Mesenchymal stem cell (in vitro differentiated cells and primary cell): ENCODE data around the gene CD300A.
A peak's percentile ranks its signal among the peaks of the same experiment; 100 is the strongest.

ENCODE experiments used
- DNase-seq: peaks from one replicate; pipeline ENCODE4 v3.0.0-alpha.2; 2013
- H2AFZ ChIP-seq: one replicate; pipeline ENCODE4 v1.6.1; 2013; ENCODE audit warnings: low read depth, mild to moderate bottlenecking, control low read depth, inconsistent platforms, low read length, moderate library complexity
- H2AK5ac ChIP-seq: 2 replicates; pipeline ENCODE4 v1.6.1; 2013; ENCODE audit warnings: low read length, moderate library complexity, mild to moderate bottlenecking, inconsistent platforms; ENCODE audit not compliant: severe bottlenecking
- H2BK120ac ChIP-seq: one replicate; pipeline ENCODE4 v1.6.1; 2013; ENCODE audit warnings: low read depth, mild to moderate bottlenecking, inconsistent platforms, low read length, moderate library complexity
- H2BK12ac ChIP-seq, 2 experiments: one replicate each; pipeline ENCODE4 v1.6.1; 2013; ENCODE audit warnings: inconsistent platforms in 2 of 2, low read length in 2 of 2, mild to moderate bottlenecking in 2 of 2, moderate library complexity in 2 of 2, control low read depth in 1 of 2
- H2BK15ac ChIP-seq: one replicate; pipeline ENCODE4 v1.6.1; 2013; ENCODE audit warnings: mild to moderate bottlenecking, low read depth, inconsistent platforms; ENCODE audit not compliant: poor library complexity, severe bottlenecking
- H2BK5ac ChIP-seq: 2 replicates; pipeline ENCODE4 v1.6.1; 2013; ENCODE audit warnings: low read depth, mild to moderate bottlenecking, low read length, control low read depth, inconsistent platforms; ENCODE audit not compliant: poor library complexity, severe bottlenecking
- H3K14ac ChIP-seq, 2 experiments: one replicate each; pipeline ENCODE4 v1.6.1; 2013; ENCODE audit warnings: inconsistent platforms in 2 of 2, low read length in 2 of 2, control low read depth in 1 of 2, mild to moderate bottlenecking in 1 of 2, moderate library complexity in 1 of 2
- H3K18ac ChIP-seq, 2 experiments: one replicate each; pipeline ENCODE4 v1.6.1; 2013; ENCODE audit warnings: inconsistent platforms in 2 of 2, low read length in 2 of 2, control low read depth in 1 of 2, low read depth in 1 of 2, mild to moderate bottlenecking in 1 of 2
- H3K23ac ChIP-seq, 2 experiments: one replicate each; pipeline ENCODE4 v1.6.1; 2013; ENCODE audit warnings: inconsistent platforms in 2 of 2, low read length in 2 of 2, mild to moderate bottlenecking in 2 of 2, moderate library complexity in 2 of 2, control low read depth in 1 of 2
- H3K27ac ChIP-seq: 2 replicates; pipeline ENCODE4 v1.5.1; 2013; ENCODE audit warnings: mild to moderate bottlenecking, moderate library complexity, low read length, control low read depth, inconsistent platforms; ENCODE audit not compliant: poor library complexity, severe bottlenecking
- H3K27me3 ChIP-seq, 2 experiments: 2 replicates each; pipeline versions ENCODE4 v1.6.1 to v1.7.0; 2013; ENCODE audit warnings: low read length in 2 of 2, mild to moderate bottlenecking in 2 of 2, moderate library complexity in 2 of 2, control low read depth in 1 of 2, inconsistent platforms in 1 of 2; ENCODE audit not compliant: control insufficient read depth in 1 of 2, insufficient read depth in 1 of 2
- H3K36me3 ChIP-seq, 2 experiments: 2 replicates each; pipeline versions ENCODE4 v1.6.1 to v1.7.0; 2013; ENCODE audit warnings: low read length in 2 of 2, control low read depth in 1 of 2, inconsistent platforms in 1 of 2, low read depth in 1 of 2, mild to moderate bottlenecking in 1 of 2; ENCODE audit not compliant: insufficient read depth in 2 of 2, control insufficient read depth in 1 of 2
- H3K4ac ChIP-seq, 2 experiments: one replicate each; pipeline ENCODE4 v1.6.1; 2013; ENCODE audit warnings: inconsistent platforms in 2 of 2, low read length in 2 of 2, mild to moderate bottlenecking in 2 of 2, moderate library complexity in 2 of 2, control low read depth in 1 of 2, low read depth in 1 of 2
- H3K4me1 ChIP-seq: 2 replicates; pipeline ENCODE4 v1.6.1; 2013; ENCODE audit warnings: low read depth, low read length, control low read depth; ENCODE audit not compliant: control insufficient read depth, insufficient read depth
- H3K4me2 ChIP-seq: 2 replicates; pipeline ENCODE4 v1.6.1; 2013; ENCODE audit warnings: low read length, mild to moderate bottlenecking, inconsistent platforms; ENCODE audit not compliant: poor library complexity, severe bottlenecking
- H3K4me3 ChIP-seq, 2 experiments: 2 replicates each; pipeline versions ENCODE4 v1.5.1 to v1.7.0; 2013; ENCODE audit warnings: low read length in 2 of 2, mild to moderate bottlenecking in 2 of 2, control low read depth in 1 of 2, low read depth in 1 of 2; ENCODE audit not compliant: insufficient read depth in 1 of 2
- H3K79me1 ChIP-seq: replicated peaks from 2 replicates; pipeline ENCODE4 v1.6.1; 2013; ENCODE audit warnings: mild to moderate bottlenecking, control low read depth, low read length, inconsistent platforms; ENCODE audit not compliant: poor library complexity, severe bottlenecking
- H3K9ac ChIP-seq: 2 replicates; pipeline ENCODE4 v1.7.0; 2013; ENCODE audit warnings: mild to moderate bottlenecking, low read length, moderate library complexity
- H3K9me3 ChIP-seq: 2 replicates; pipeline ENCODE4 v1.7.0; 2013; ENCODE audit warnings: mild to moderate bottlenecking, low read length; ENCODE audit not compliant: control insufficient read depth
- H4K8ac ChIP-seq: one replicate; pipeline ENCODE4 v1.6.1; 2013; ENCODE audit warnings: inconsistent platforms, mild to moderate bottlenecking, low read length, moderate library complexity
- H4K91ac ChIP-seq: one replicate; pipeline ENCODE4 v1.6.1; 2013; ENCODE audit warnings: mild to moderate bottlenecking, low read length, inconsistent platforms
- WGBS: methylation state at CpG from one replicate; pipeline ENCODE4 v1.1.7; 2013; ENCODE audit warnings: mixed read lengths; 5-methylcytosine and 5-hydroxymethylcytosine counted together

Gene CD300A

DNA sequence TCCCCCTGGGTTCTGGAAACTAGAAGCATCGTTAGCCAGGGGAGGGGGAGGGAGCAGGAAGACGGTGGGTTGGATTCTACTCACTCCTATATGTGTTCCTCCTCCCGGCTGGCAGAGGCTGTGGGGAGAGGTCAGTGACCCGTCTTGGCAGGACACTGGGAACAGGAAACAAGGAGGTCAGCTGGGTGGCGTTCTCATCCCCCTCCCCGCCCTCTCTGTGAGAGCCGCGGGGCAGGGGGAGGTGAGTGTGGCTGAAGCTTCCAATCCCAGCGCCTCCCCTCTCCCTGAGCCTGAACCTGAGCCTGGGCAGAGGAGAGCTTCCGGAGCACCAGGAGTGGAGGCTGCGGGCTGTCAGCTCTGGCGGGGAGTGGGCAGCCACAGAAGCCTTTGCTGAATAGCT lies 22.0 kb upstream of the CD300A start:
- H3K4me2 ChIP-seq: no peak overlapping the region
- no peak overlapping the region for H3K18ac ChIP-seq
- H2AK5ac ChIP-seq: peak overlapping the region; percentile 83
- no peak overlapping the region for H3K9ac ChIP-seq
- 37% methylated on average over 8 of the region's 12 CpGs for whole genome bisulfite sequencing
- H3K4me1 ChIP-seq: peaks cover 40% of the 10 kb centered on the region
- no peak for DNase-seq
- peak overlapping the region; percentile 23 for H3K27ac ChIP-seq
- no peak overlapping the region for H3K14ac ChIP-seq
- no peak overlapping the region for H2BK5ac ChIP-seq
- no peak overlapping the region for H2BK12ac ChIP-seq
- H2BK120ac ChIP-seq: peak overlapping the region; percentile 27
- no peak overlapping the region for H2AFZ ChIP-seq
- no peak overlapping the region for H3K23ac ChIP-seq
- H3K79me1 ChIP-seq: peaks cover 44% of the 10 kb centered on the region
- no peak overlapping the region for H3K4ac ChIP-seq
- H3K36me3 ChIP-seq: peaks cover 0 to 78% of the 10 kb centered on the region in 2 experiments
- H2BK15ac ChIP-seq: no peak overlapping the region
- H3K27me3 ChIP-seq: peaks cover 0 to 15% of the 10 kb centered on the region in 2 experiments
- H3K9me3 ChIP-seq: peaks cover 2% of the 10 kb centered on the region
- H4K8ac ChIP-seq: no peak overlapping the region
- no peak overlapping the region for H4K91ac ChIP-seq
- no peak overlapping the region for H3K4me3 ChIP-seq

DNA sequence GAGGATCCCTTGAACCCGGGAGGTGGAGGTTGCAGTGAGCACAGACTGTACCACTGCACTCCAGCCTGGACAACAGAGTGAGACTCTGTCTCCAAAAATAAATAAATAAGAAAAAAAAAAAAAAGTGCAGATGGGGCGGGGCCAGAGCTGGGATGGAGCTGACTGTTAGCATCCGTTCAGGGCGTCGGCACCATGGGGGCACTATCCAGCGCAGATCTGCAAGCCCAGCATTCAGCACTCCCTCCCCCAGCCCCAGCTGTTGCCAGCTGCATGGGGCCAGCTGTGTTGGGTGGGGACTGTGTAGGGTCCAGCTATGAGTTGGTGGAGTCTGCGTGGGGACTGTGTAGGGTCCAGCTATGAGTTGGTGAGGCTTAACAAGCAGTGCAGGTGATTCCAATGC lies 21.3 kb upstream of the CD300A start:
- H2BK120ac ChIP-seq: no peak overlapping the region
- no peak overlapping the region for H3K4me3 ChIP-seq
- H3K23ac ChIP-seq: no peak overlapping the region
- H4K8ac ChIP-seq: no peak overlapping the region
- no peak overlapping the region for H2BK15ac ChIP-seq
- peaks cover 0 to 79% of the 10 kb centered on the region in 2 experiments for H3K36me3 ChIP-seq
- H3K9ac ChIP-seq: no peak overlapping the region
- H3K14ac ChIP-seq: no peak overlapping the region
- H3K9me3 ChIP-seq: no peaks in the 10 kb centered on the region
- DNase-seq: no peak
- peaks cover 43% of the 10 kb centered on the region for H3K4me1 ChIP-seq
- no peak overlapping the region for H3K4me2 ChIP-seq
- H3K27ac ChIP-seq: no peak overlapping the region
- H3K18ac ChIP-seq: no peak overlapping the region
- H3K79me1 ChIP-seq: peaks cover 44% of the 10 kb centered on the region
- no peak overlapping the region for H2AFZ ChIP-seq
- no peak overlapping the region for H4K91ac ChIP-seq
- peaks cover 0 to 15% of the 10 kb centered on the region in 2 experiments for H3K27me3 ChIP-seq
- H2BK12ac ChIP-seq: no peak overlapping the region
- H3K4ac ChIP-seq: no peak overlapping the region
- WGBS: 94% methylated on average over 7 of the region's 7 CpGs
- H2AK5ac ChIP-seq: peak overlapping the region; percentile 10
- no peak overlapping the region for H2BK5ac ChIP-seq

GRCh38 chr17:74446551-74447500 lies 19.6 kb upstream of the CD300A start:
- no peak overlapping the region for H2BK15ac ChIP-seq
- no peak overlapping the region for H3K18ac ChIP-seq

DNA sequence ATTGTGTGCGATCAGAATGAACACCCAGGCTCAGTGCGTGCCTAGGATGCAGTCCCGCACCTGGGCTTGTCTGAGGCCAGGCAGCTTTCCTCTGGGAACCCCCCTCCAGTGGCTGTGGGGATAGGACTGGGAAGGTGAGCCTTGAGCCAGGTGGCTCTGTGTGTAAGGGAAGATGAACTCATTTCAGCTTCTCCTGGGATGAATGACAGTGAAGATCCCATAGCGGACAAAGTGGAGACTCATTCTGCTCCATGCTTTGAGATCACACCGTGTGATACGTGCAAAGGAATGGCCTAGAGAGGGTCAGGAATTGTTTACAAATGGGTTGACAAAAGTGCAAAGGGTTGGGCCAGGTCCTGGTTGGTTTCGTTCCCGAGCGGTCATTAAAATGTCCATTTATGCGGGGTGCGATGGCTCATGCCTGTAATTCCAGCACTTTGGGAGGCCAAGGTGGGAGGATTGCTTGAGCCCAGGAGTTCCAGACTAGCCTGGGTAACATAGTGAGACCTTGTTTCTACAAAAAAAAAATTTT lies 18.7 kb upstream of the CD300A start:
- no peak overlapping the region for H3K14ac ChIP-seq
- no peak overlapping the region for H2AK5ac ChIP-seq
- no peak overlapping the region for H4K8ac ChIP-seq
- DNase-seq: no peak
- no peak overlapping the region for H3K9ac ChIP-seq
- H3K4me2 ChIP-seq: no peak overlapping the region
- H2BK5ac ChIP-seq: no peak overlapping the region
- no peak overlapping the region for H2BK120ac ChIP-seq
- H2BK12ac ChIP-seq: no peak overlapping the region
- peaks cover 31% of the 10 kb centered on the region for H3K79me1 ChIP-seq
- peaks cover 0 to 73% of the 10 kb centered on the region in 2 experiments for H3K36me3 ChIP-seq
- no peak overlapping the region for H3K4ac ChIP-seq
- no peak overlapping the region for H2BK15ac ChIP-seq
- WGBS: 89% methylated on average over 11 of the region's 11 CpGs
- peaks cover 43% of the 10 kb centered on the region for H3K4me1 ChIP-seq
- peaks cover 0 to 19% of the 10 kb centered on the region in 2 experiments for H3K27me3 ChIP-seq
- no peak overlapping the region for H4K91ac ChIP-seq
- H3K23ac ChIP-seq: no peak overlapping the region
- no peak overlapping the region for H3K27ac ChIP-seq
- H3K4me3 ChIP-seq: no peak overlapping the region
- H3K9me3 ChIP-seq: no peaks in the 10 kb centered on the region
- H3K18ac ChIP-seq: no peak overlapping the region
- no peak overlapping the region for H2AFZ ChIP-seq

More at GRCh38 chr17:74446551-74447500, 19.6 kb upstream of the CD300A start:
- Histone ChIP-seq H2AK5ac (no peak overlapping the region), H3K23ac (no peak overlapping the region), H2BK5ac (no peak overlapping the region), H4K8ac (no peak overlapping the region), H3K27me3 (peaks cover 0 to 15% of the 10 kb centered on the region in 2 experiments), H3K4me3 (no peak overlapping the region), H4K91ac (no peak overlapping the region), H3K4me1 (peaks cover 42% of the 10 kb centered on the region), H3K27ac (no peak overlapping the region), H3K9ac (no peak overlapping the region), H3K4me2 (no peak overlapping the region), H2BK12ac (no peak overlapping the region), H3K14ac (no peak overlapping the region), H2BK120ac (no peak overlapping the region), H3K9me3 (no peaks in the 10 kb centered on the region), H3K4ac (no peak overlapping the region), H3K79me1 (peaks cover 36% of the 10 kb centered on the region), H3K36me3 (peaks cover 0 to 78% of the 10 kb centered on the region in 2 experiments), H2AFZ (no peak overlapping the region)
- 76% methylated on average over 30 of the region's 31 CpGs for WGBS
- no peak for DNase-seq
